ENCODE data around the gene KCNIP2. TPM values are rescaled to one million over a fixed set of nuclear protein-coding genes. Genes with fewer than 3 reads are reported as not detected.
A peak's percentile ranks its signal among the peaks of the same experiment; 100 is the strongest.

KCNIP2 gene
- total RNA-seq, 2 donors from 2014 or later = 335 to 369 TPM

DNA sequence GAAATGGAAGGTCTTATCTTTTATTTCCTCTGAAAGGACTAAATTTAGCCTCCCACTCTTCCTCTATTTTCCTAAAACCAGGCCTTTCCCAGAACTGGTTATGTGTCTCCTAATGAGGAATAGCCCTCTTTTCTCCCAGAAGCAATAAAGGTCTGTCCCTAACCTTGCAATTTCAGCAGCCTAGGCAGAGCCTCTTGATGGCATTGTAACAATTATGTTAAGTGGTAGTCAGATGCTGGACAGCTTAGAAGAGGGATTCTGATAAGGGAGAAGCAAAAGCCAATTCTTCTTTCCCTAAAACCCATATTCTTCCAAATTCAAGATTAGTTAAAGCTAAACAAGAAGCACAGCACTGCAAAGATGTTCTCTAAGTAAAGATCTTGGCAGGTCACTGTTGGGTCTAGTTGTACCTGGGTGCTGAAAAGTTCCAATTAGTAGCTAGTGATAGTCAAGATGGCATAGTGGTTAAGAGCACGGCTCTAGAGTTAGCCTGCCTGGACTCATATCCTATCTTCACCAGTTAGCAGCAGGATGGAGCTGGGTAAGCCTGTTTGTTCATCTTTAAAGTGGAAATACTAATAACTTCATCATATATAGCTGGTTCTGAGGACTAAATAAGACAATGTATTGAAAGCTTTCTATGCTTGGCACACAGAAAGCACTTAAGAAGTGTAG, 14.3 kb upstream of the KCNIP2 start:
- intact Hi-C loops (cut with DNase I) = no loop called here
- DNase-seq = no peak
- peak; percentile 32 to 44 for ATAC-seq

DNA sequence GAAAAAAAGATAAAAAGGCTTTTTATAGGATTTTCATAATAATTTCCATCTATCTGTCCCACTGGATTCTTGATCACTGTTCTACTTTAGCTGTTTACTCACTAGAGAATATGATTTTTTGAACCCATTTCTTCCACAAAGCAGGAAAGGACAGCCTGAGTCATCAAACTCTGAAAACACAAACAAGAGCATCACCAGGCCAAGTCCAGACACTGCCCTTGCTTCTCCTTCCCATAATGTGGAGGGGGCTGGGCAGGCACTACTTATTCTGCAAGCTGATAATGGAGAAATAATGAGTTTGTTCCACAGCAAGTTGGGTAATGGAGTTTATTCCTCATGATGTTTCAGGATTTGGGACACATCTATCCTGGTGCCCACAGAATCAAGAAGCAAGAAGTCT, 13.0 kb upstream of the KCNIP2 start:
- ATAC-seq (peak in 1 of 2 donors; percentile 38), DNase-seq (no peak)
- intact Hi-C loops (cut with DNase I) = no loop called here

DNA sequence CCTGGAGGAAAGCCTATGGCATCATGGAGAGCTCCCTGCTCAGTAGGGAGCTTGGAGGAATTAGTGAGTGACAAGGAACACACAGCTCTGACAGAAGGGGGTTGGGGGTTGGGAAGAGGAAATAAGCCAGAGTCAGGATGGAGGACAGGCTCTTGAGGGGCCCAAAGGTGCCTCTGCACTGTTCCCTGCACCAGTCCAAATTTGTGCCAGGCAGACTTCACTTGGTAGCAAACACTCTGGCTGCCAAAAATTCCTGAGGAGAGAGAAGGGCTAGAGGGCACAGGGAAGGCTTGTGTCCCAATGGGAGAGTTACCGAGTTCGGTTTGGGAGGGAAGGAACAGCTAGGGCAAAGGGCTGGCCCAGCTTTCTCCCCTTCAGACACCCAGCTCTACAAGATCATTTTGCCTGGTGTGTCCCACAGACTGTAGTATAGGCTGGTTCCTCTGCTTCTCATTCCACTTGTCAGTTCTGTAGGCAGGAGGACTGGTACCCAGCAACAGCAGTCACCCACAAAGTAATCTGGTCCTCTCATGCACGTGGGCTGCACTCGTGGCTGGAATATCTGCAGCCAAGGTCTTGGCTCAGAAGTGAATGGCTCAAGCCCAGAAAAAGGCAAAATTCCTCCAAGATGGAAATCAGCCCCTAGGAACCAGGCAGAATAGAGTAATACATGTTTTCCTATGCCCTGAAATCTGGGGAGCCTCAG, 8.0 kb upstream of the KCNIP2 start:
- intact Hi-C loops (cut with DNase I) = no loop called here
- DNase-seq (no peak), ATAC-seq (peak; percentile 35 to 64)

- DNase-seq (no peak), ATAC-seq (no peak)
- intact Hi-C loops (cut with DNase I) = no loop called here
Observed at GRCh38 chr10:101850749-101851148, 7.1 kb upstream of the KCNIP2 start.

- DNase-seq (no peak), ATAC-seq (peak; percentile 33 to 37)
- intact Hi-C loops (cut with DNase I) = no loop called here
Observed at GRCh38 chr10:101848894-101849351, 5.3 kb upstream of the KCNIP2 start.

DNA sequence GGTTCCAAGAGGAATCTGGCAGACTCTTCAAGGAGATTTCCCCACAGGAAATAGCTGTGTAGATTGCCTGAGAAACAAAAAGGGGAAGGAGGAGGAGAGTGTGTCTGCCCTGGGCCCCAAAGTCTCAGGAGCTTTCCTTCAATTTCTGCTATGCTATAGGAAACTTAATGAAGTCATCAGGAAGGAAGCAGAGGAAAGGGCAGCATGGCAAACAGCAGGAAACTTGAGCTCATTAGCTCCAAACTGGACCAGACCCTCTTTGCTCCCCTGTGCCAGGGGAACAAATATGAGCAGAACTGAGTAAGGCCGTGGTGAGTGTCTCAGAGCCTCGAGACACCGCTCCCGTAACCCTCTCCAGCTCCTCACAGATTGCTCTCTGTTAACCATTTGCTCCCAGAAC, 4.8 kb upstream of the KCNIP2 start:
- DNase-seq = no peak
- intact Hi-C loops (cut with DNase I) = no loop called here
- peak in 1 of 2 donors; percentile 12 for ATAC-seq

GRCh38 chr10:101845893-101846292, 2.3 kb upstream of the KCNIP2 start:
- intact Hi-C loops (cut with DNase I) = no loop called here
- DNase-seq = no peak
- no peak for ATAC-seq

- intact Hi-C loops (cut with DNase I) = loop anchor here (2.0 to 5.0 kb wide), 4 partner anchors 47 to 169 kb away; no protein-coding TSS in a partner anchor
- no peak for ATAC-seq
- DNase-seq = no peak
Observed at GRCh38 chr10:101841826-101842225, 1.8 kb downstream of the KCNIP2 start.

DNA sequence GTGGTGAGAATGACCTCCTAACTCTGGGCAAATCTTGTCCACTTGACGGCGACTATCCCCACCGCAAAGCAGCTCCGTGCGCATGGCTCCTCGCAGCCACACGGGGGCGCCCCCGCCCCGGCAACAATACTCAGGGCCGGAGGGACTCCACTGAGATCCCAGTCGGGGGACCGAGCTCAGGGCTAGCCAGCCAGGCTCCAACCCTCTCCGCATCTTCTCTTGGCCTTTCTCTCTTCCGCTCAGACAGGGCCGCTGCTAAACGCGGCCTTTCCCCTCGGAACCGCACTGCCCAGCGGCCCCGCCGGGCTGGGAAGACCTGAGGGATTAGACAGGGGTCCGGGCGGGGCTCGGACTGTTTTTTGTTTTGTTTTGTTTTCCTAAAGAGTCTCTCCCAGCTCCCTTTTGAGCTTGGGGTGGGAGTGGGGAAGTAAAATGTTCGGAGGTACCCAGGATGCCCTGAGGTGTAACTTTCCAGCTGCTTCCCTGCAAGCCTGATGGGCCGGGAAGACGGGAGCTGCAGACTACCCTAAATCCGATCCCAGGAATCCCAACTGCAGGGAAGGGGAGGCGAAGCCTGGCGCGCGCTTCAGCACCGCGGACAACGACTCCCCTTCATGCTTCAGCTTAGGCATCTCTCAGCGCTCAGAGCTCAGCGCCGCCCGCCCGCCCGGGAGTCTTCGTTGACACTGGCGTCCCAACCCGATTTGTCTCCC, 2.7 kb downstream of the KCNIP2 start:
- DNase-seq (peak; percentile 85), ATAC-seq (peak; percentile 75 to 82)
- intact Hi-C loops (cut with DNase I) = loop anchor here (2.0 to 5.0 kb wide), 4 partner anchors 48 to 170 kb away; no protein-coding TSS in a partner anchor

- ATAC-seq = no peak
- DNase-seq = no peak
- intact Hi-C loops (cut with DNase I) = loop anchor here (2.0 to 5.0 kb wide), 4 partner anchors 49 to 171 kb away; no protein-coding TSS in a partner anchor
Observed at GRCh38 chr10:101840102-101840684, 3.4 kb downstream of the KCNIP2 start.

GRCh38 chr10:101839416-101840063, 4.1 kb downstream of the KCNIP2 start:
- intact Hi-C loops (cut with DNase I) = loop anchor here (2.0 to 5.0 kb wide), 5 partner anchors 49 to 233 kb away; no protein-coding TSS in a partner anchor
- ATAC-seq (peak; percentile 39 to 58), DNase-seq (peak; percentile 61)

DNA sequence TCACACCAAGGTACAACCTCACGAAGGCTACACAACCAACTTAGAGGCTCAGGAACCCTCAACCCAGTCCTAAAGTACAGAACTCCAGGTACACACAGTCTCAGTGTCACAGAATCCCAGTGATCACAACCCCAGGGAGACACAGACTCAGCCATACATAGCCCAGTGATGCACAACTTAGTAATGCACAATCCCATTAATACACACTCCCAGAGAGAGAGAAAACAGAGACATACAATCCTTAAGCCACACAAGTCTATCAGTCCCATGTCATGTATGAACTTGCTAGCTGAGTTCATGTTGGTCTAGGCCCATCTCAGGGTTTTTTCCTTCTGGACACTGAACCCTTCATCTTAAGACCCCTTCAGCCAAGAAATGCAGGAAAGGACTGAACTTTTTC, 4.6 kb downstream of the KCNIP2 start:
- intact Hi-C loops (cut with DNase I) = loop anchor here in 1 of 2 donors (5.0 kb wide), 1 partner anchor 233 kb away; no protein-coding TSS in a partner anchor
- DNase-seq = no peak
- no peak for ATAC-seq

DNA sequence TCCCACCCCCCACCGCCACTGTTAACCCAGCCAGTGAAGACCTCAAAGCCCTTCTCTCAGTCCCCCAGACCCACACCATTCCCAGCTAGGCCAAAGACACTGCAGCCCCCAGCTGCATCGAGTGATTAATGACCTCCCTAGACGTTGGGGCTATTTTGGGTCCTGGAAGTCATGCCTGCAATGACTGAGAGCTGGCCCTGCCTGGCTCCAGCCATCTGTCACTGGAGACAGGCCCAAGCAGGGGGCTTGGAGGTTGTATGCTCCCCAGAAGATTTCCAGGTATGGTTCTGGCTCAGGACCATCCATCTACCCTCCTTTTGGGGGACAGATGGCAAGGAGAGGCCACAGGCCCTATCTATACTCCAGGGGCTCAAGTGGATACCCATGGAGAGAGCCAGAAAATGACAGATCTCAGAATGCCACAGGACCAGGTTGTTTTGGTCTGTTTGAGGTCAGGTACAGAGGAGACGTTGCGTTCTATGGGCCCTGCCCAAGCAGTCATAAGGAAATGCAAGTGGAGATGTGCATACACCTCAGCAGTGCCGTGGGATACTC, 5.1 kb downstream of the KCNIP2 start:
- intact Hi-C loops (cut with DNase I) = loop anchor here in 1 of 2 donors (5.0 kb wide), 1 partner anchor 234 kb away; no protein-coding TSS in a partner anchor
- no peak for DNase-seq
- no peak for ATAC-seq

GRCh38 chr10:101837748-101838147, 5.9 kb downstream of the KCNIP2 start:
- no peak for DNase-seq
- intact Hi-C loops (cut with DNase I) = loop anchor here in 1 of 2 donors (5.0 kb wide), 1 partner anchor 235 kb away; no protein-coding TSS in a partner anchor
- ATAC-seq = no peak

DNA sequence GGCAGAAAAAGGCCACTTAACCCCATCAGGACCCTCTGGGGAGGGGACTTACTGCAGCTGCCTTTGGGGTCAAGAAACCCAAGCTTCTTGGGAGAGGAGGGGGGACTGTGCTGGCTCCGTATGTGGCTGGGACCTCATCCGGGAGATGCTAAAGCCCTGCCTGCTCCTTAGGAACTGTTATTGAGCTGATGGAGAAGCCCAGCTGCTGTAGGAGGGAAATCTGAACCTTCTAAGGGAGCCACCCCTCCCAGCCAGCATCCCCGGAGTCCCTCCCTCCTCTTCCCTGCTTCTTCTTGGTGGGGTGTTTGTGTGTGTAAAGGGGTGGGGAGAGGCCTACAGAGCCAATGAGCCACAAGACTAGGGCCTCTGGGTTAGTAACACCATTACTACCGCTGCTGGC, 8.2 kb downstream of the KCNIP2 start:
- DNase-seq (no peak), ATAC-seq (no peak)
- intact Hi-C loops (cut with DNase I) = loop anchor here in 1 of 2 donors (5.0 kb wide), 1 partner anchor 237 kb away; no protein-coding TSS in a partner anchor

GRCh38 chr10:101834341-101834740, 9.3 kb downstream of the KCNIP2 start:
- intact Hi-C loops (cut with DNase I) = no loop called here
- ATAC-seq (no peak), DNase-seq (peak; percentile 41)

GRCh38 chr10:101833466-101833865, 10.1 kb downstream of the KCNIP2 start:
- DNase-seq (no peak), ATAC-seq (no peak)
- intact Hi-C loops (cut with DNase I) = no loop called here

DNA sequence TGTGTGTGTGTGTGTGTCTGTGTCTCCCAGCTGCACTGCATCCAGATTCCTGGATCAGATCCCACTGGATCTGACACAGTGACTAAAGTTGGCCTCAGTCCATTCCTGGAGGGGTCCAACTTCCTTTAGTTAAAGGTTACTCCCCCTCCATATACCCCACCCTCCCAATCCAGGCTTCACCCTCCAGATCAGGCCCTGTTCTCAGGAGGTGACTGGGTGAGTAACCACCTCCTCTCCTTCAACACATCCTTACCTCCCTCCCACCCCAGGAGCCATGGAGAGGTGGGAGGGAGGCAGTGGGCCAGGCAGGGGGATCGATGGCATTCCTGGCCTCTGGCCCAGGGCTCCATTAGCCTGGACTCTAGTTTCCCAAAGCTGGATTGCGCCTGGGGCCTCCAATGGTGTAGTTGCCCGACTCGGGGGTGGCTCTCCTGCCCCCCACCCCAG, 11.3 kb downstream of the KCNIP2 start:
- intact Hi-C loops (cut with DNase I) = no loop called here
- ATAC-seq (no peak), DNase-seq (no peak)
